GM18951 (cell line): ENCODE measurements around the gene ADAM12.
"Not testable (repeated sequence)": the region's sequence is repeated elsewhere in the genome, so short reads cannot be mapped to it uniquely, and the experiment has no call there.

Experiments used
- POLR2A ChIP-seq: IDR thresholded peaks from 4 replicates; pipeline ENCODE4 v1.6.1; 2011; ENCODE audit warnings: mild to moderate bottlenecking; ENCODE audit not compliant: insufficient read length, insufficient read depth; ENCODE audit errors: extremely low read depth
- in situ Hi-C: fragments of 300-500 bp; cut with MboI; formaldehyde crosslinking; loops from one replicate; pipeline ENCODE4 v1.12.0; 2022; ENCODE audit warnings: low sequenced_read_pairs, mixed read lengths, inconsistent platforms; ENCODE audit not compliant: unreplicated experiment

ADAM12 gene

GRCh38 chr10:126375926-126376554 is 12.2 kb downstream of the ADAM12 start:
- TF ChIP-seq POLR2A, result no peak

GRCh38 chr10:126375299-126375698 is 13.0 kb downstream of the ADAM12 start:
- in situ Hi-C loops, result no loop called here
- no peak for TF ChIP-seq POLR2A

More at GRCh38 chr10:126375926-126376554, 12.2 kb downstream of the ADAM12 start:
- in situ Hi-C loops, result no loop called here

GRCh38 chr10:126374435-126374834 is 13.8 kb downstream of the ADAM12 start:
- no peak for TF ChIP-seq POLR2A
- in situ Hi-C loops, result no loop called here

GRCh38 chr10:126373972-126374371 is 14.3 kb downstream of the ADAM12 start:
- in situ Hi-C loops, result no loop called here
- TF ChIP-seq POLR2A, result no peak

GRCh38 chr10:126373147-126373546 is 15.1 kb downstream of the ADAM12 start:
- in situ Hi-C loops, result no loop called here
- no peak for TF ChIP-seq POLR2A

GRCh38 chr10:126372396-126372795 is 15.9 kb downstream of the ADAM12 start:
- in situ Hi-C loops, result no loop called here
- no peak for TF ChIP-seq POLR2A

GRCh38 chr10:126369125-126369710 is 19.1 kb downstream of the ADAM12 start:
- no peak for TF ChIP-seq POLR2A
- in situ Hi-C loops, result no loop called here

GRCh38 chr10:126357169-126357568 is 31.1 kb downstream of the ADAM12 start:
- TF ChIP-seq POLR2A, result no peak
- in situ Hi-C loops, result no loop called here

- in situ Hi-C loops, result no loop called here
- TF ChIP-seq POLR2A, result no peak
These were observed 34.6 kb downstream of the ADAM12 start for GRCh38 chr10:126353666-126354065.

GRCh38 chr10:126352453-126352852 is 35.8 kb downstream of the ADAM12 start:
- in situ Hi-C loops, result no loop called here
- no peak for TF ChIP-seq POLR2A

- TF ChIP-seq POLR2A, result no peak
- in situ Hi-C loops, result no loop called here
These were observed 37.3 kb downstream of the ADAM12 start for GRCh38 chr10:126351021-126351420.

GRCh38 chr10:126350216-126350992 is 37.9 kb downstream of the ADAM12 start:
- no peak for TF ChIP-seq POLR2A
- in situ Hi-C loops, result no loop called here

- TF ChIP-seq POLR2A, result no peak
- in situ Hi-C loops, result no loop called here
These were observed 38.6 kb downstream of the ADAM12 start for GRCh38 chr10:126349676-126350075.

GRCh38 chr10:126349101-126349500 is 39.2 kb downstream of the ADAM12 start:
- no peak for TF ChIP-seq POLR2A
- in situ Hi-C loops, result no loop called here

- in situ Hi-C loops, result not testable (repeated sequence)
These were observed 44.8 kb downstream of the ADAM12 start for GRCh38 chr10:126343496-126343895.
